GM04504 (cell line): ENCODE data around the gene BCL3.
"Not testable (repeated sequence)": the region's sequence is repeated elsewhere in the genome, so short reads cannot be mapped to it uniquely, and the experiment has no call there.

Experiments
- DNase-seq: peaks from one replicate; pipeline ENCODE4 v3.0.0-alpha.2; 2012; ENCODE audit warnings: low read depth

The BCL3 gene

GRCh38 chr19:44720945-44721344 is 27.6 kb upstream of the BCL3 start:
- DNase-seq: no peak

GRCh38 chr19:44721369-44721768 is 27.1 kb upstream of the BCL3 start:
- DNase-seq: not testable (repeated sequence)

GRCh38 chr19:44722131-44723121 is 26.1 kb upstream of the BCL3 start:
- no peak for DNase-seq

GRCh38 chr19:44723299-44723951 is 25.1 kb upstream of the BCL3 start:
- DNase-seq: no peak

- peak; percentile 60 for DNase-seq
Observed at GRCh38 chr19:44723952-44724319, 24.6 kb upstream of the BCL3 start.

- no peak for DNase-seq
Observed at GRCh38 chr19:44725251-44725650, 23.3 kb upstream of the BCL3 start.

- no peak for DNase-seq
Observed at GRCh38 chr19:44725684-44726083, 22.8 kb upstream of the BCL3 start.

GRCh38 chr19:44726465-44726864 is 22.0 kb upstream of the BCL3 start:
- no peak for DNase-seq

GRCh38 chr19:44728178-44728577 is 20.3 kb upstream of the BCL3 start:
- DNase-seq: no peak

GRCh38 chr19:44729516-44730033 is 18.9 kb upstream of the BCL3 start:
- no peak for DNase-seq

GRCh38 chr19:44731081-44731480 is 17.4 kb upstream of the BCL3 start:
- DNase-seq: no peak

- no peak for DNase-seq
Observed at GRCh38 chr19:44731622-44732021, 16.9 kb upstream of the BCL3 start.

- DNase-seq: no peak
Observed at GRCh38 chr19:44732235-44733014, 16.1 kb upstream of the BCL3 start.

GRCh38 chr19:44734357-44734756 is 14.2 kb upstream of the BCL3 start:
- DNase-seq: no peak

GRCh38 chr19:44735011-44735410 is 13.5 kb upstream of the BCL3 start:
- no peak for DNase-seq

- DNase-seq: no peak
Observed at GRCh38 chr19:44737238-44738071, 11.1 kb upstream of the BCL3 start.

- no peak for DNase-seq
Observed at GRCh38 chr19:44738136-44738535, 10.4 kb upstream of the BCL3 start.

GRCh38 chr19:44738603-44739558 is 9.6 kb upstream of the BCL3 start:
- no peak for DNase-seq

- DNase-seq: no peak
Observed at GRCh38 chr19:44740351-44740824, 8.1 kb upstream of the BCL3 start.

GRCh38 chr19:44741258-44741731 is 7.2 kb upstream of the BCL3 start:
- no peak for DNase-seq
